ENCODE results near the gene FOXN3. TPM values are rescaled to one million over a fixed set of nuclear protein-coding genes. Genes with fewer than 3 reads are reported as not detected.

FOXN3 gene
- polyA plus RNA-seq, 1 of the 3 experiments (the other 2 are of a cell fraction): 9.8 TPM

- H3K9me3 ChIP-seq: no peaks in the 10 kb centered on the region
- no peak overlapping the region for H3K9ac ChIP-seq
- H2AFZ ChIP-seq (ENCODE audit: low read depth): no peak overlapping the region
- no peaks in the 10 kb centered on the region for H3K36me3 ChIP-seq (replicated peaks in 1 of 2; ENCODE audit: control insufficient read depth in 1 of 2, insufficient read depth in 2 of 2, low read length in 1 of 2)
- no peak overlapping the region for H3K4me2 ChIP-seq
- ChIA-PET POLR2A (no interaction called here), CTCF (interaction anchor here (0.6 kb wide), 1 partner anchor 555 kb away, joined by 3 read pairs; no protein-coding TSS in a partner anchor)
- 92% methylated on average over 14 of the region's 14 CpGs for WGBS (ENCODE audit: low lambda C conversion rate)
- H3K4me3 ChIP-seq (ENCODE audit: low read depth in 2 of 2, low read length in 1 of 2): no peak overlapping the region
- no peaks in the 10 kb centered on the region for H4K20me1 ChIP-seq (ENCODE audit: insufficient read depth)
- no peak for DNase-seq
- peaks cover 7% of the 10 kb centered on the region for H3K79me2 ChIP-seq (ENCODE audit: insufficient read depth)
- no peaks in the 10 kb centered on the region for H3K27me3 ChIP-seq (ENCODE audit: insufficient read depth)
- H3F3A ChIP-seq (replicated peaks; ENCODE audit: insufficient read depth): no peaks in the 10 kb centered on the region
- peaks cover 0 to 13% of the 10 kb centered on the region in 2 experiments; a peak in 1 of 4 replicates for H3K4me1 ChIP-seq (ENCODE audit: control insufficient read depth in 1 of 2, insufficient read depth in 2 of 2, low read depth in 1 of 2, low read length in 1 of 2)
- TF ChIP-seq RFX5 (IDR thresholded peaks at IDR 0.05; ENCODE audit: low read length) (no peak), RXRA (IDR thresholded peaks at IDR 0.05; ENCODE audit: borderline replicate concordance, low read depth) (no peak), GABPA (IDR thresholded peaks at IDR 0.05; ENCODE audit: low read depth) (no peak), TAF1 (IDR thresholded peaks at IDR 0.05; ENCODE audit: borderline replicate concordance, low read depth, low read length) (no peak), ELF1 (IDR thresholded peaks at IDR 0.05) (no peak), GATA2 (CRISPR knock-in tag; IDR thresholded peaks at IDR 0.05) (no peak), ZBTB33 (IDR thresholded peaks at IDR 0.05; ENCODE audit: borderline replicate concordance, low read depth) (no peak)
- no peaks in the 10 kb centered on the region for H3K9me2 ChIP-seq
- H3K27ac ChIP-seq (ENCODE audit: low read depth in 2 of 2, low read length in 1 of 2): no peak overlapping the region; a peak in 1 of 4 replicates
Measured at GRCh38 chr14:89382901-89383845, 33.9 kb downstream of the FOXN3 start.

GRCh38 chr14:89382487-89382886, 34.5 kb downstream of the FOXN3 start:
- Histone ChIP-seq H3K9me2 (no peaks in the 10 kb centered on the region), H3K27me3 (ENCODE audit: insufficient read depth) (no peaks in the 10 kb centered on the region), H3K36me3 (replicated peaks in 1 of 2; ENCODE audit: control insufficient read depth in 1 of 2, insufficient read depth in 2 of 2, low read length in 1 of 2) (no peaks in the 10 kb centered on the region), H3K9ac (no peak overlapping the region), H3K4me1 (ENCODE audit: control insufficient read depth in 1 of 2, insufficient read depth in 2 of 2, low read depth in 1 of 2, low read length in 1 of 2) (peaks cover 0 to 8% of the 10 kb centered on the region in 2 experiments; a peak in 1 of 4 replicates), H3F3A (replicated peaks; ENCODE audit: insufficient read depth) (no peaks in the 10 kb centered on the region), H3K79me2 (ENCODE audit: insufficient read depth) (peaks cover 7% of the 10 kb centered on the region), H3K27ac (ENCODE audit: low read depth in 2 of 2, low read length in 1 of 2) (no peak overlapping the region), H4K20me1 (ENCODE audit: insufficient read depth) (no peaks in the 10 kb centered on the region), H3K9me3 (no peaks in the 10 kb centered on the region), H2AFZ (ENCODE audit: low read depth) (no peak overlapping the region), H3K4me3 (ENCODE audit: low read depth in 2 of 2, low read length in 1 of 2) (no peak overlapping the region), H3K4me2 (no peak overlapping the region)
- WGBS (ENCODE audit: low lambda C conversion rate): 82% methylated on average over 5 of the region's 5 CpGs
- POLR2A ChIA-PET: no interaction called here
- no peak for TF ChIP-seq MXI1 (IDR thresholded peaks at IDR 0.05; ENCODE audit: low read depth, low read length)
- TF ChIP-seq FOSL2 (IDR thresholded peaks at IDR 0.05; ENCODE audit: borderline replicate concordance, low read depth): no peak
- no peak for TF ChIP-seq ZBTB33 (IDR thresholded peaks at IDR 0.05; ENCODE audit: borderline replicate concordance, low read depth)
- TF ChIP-seq EP300 (IDR thresholded peaks at IDR 0.05; ENCODE audit: borderline replicate concordance in 1 of 2, low read depth in 1 of 2, low read length in 1 of 2): no peak
- no peak for TF ChIP-seq CTCF (IDR thresholded peaks at IDR 0.05)
- no peak for TF ChIP-seq NRF1 (IDR thresholded peaks at IDR 0.05; ENCODE audit: low read depth, low read length)
- no peak for TF ChIP-seq RXRA (IDR thresholded peaks at IDR 0.05; ENCODE audit: borderline replicate concordance, low read depth)
- no peak for TF ChIP-seq FOXJ3 (CRISPR knock-in tag; IDR thresholded peaks at IDR 0.05)
- no peak for TF ChIP-seq RAD21 (IDR thresholded peaks at IDR 0.05; ENCODE audit: low read length)
- no peak for TF ChIP-seq TAF1 (IDR thresholded peaks at IDR 0.05; ENCODE audit: borderline replicate concordance, low read depth, low read length)
- TF ChIP-seq FOXM1 (IDR thresholded peaks at IDR 0.05; ENCODE audit: low read depth): no peak
- CTCF ChIA-PET: no interaction called here
- no peak for DNase-seq

All from SK-N-SH (cell line).